Measurements from ENCODE around the gene GPR35. TPM values are rescaled to one million over a fixed set of nuclear protein-coding genes. Genes with fewer than 3 reads are reported as not detected.
"Not testable (repeated sequence)": the region's sequence is repeated elsewhere in the genome, so short reads cannot be mapped to it uniquely, and the experiment has no call there.

GPR35 gene
- polyA plus RNA-seq, 12 donors = 0.62 to 17.6 (median 1.8) TPM; not detected in 1

DNA sequence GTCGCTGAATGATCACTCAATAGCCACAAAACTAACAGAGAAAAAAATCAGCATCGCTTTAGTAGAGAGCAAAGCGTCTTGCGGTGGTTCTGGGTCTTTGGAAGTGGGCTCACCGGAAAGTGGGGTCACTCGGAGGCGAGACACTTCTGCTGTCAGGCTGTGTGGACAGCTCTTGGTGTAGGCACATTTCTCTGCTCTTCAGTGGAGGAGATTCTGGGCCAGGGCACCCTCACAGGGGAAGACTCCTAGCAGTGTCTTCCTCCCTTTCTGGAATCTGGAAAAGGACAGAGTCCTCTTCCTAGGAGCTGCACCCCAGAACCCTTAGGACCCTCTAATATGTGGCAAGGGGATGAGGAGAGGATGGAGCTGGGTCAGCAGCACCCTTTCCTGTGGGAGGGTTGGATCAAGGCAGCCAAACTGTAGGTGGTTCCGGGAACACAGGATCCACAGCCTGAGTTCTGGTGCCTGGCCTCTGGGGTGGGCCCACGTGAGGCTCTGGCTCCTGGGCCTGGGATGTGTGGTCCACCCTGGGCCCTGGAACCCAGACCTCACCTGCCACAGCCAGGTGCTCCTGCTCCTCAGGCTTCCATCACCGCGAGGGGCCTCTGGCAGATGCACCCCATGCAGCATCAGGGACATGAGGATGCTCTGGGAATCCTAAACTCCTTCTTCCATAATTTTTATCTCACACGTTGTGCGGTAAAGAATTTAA, 25.1 kb downstream of the GPR35 start:
- no peak for DNase-seq

DNA sequence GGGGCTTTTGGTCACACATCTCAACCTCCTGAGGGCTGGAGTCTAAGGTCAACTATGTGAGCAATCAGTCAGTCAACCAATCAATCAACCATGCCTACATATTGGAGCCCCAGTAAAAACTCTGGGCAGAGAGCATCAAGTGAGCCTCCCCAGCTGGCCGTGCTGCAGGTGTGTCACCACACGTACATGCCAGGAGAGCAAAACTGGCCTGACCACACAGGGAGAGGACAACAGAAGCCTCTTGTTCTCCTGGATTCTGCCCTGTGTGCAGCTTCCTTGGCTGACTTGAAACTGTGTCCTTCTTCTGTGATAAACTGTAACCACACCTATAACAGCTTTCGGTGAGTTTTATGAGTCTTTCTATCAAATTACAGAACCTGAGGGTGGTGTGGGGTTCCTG, 25.9 kb downstream of the GPR35 start:
- DNase-seq = no peak

DNA sequence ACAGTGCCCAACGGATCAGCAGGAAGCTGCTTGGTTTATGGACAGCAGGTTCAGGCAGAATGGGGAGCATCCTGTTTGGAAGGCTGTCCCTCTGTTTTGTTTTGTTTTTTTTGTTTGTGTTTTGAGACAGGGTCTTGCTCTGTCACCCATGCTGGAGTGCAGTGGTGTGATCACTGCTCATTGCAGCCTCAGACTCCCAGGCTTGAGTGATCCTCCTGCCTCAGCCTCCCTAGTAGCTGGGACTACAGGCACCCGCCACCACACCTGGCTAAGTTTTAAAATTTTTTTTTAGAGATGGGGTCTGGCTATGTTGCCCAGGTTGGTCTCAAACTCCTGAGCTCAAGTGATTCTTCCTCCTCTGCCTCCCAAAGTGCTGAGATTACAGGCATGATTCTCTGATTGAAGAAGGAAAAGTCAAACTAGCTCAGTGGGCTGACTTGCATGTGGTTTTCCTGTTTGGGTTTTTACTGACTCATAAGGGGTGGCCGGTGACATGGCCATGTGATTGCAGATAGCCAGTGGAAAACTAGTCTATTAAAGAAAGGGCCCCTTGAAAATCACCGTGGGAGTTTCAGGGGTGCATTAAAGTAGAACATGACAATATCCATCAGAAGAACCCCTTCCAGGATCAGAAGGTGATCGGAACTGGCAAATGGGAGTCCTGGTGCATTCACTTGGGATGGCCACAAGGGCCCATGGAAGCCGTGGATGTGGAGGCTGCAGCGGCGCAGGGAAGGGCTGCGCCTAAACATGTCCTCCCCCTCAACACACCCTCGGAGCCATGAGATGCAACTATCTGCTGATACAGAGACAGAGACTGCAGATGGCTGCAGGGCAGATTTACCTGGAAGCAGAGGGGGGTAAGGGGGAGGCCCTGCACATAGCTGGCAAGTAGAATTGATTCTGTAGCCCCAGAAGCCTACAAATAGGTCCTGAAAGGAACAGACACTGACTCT, 30.9 kb downstream of the GPR35 start:
- no peak for DNase-seq

DNA sequence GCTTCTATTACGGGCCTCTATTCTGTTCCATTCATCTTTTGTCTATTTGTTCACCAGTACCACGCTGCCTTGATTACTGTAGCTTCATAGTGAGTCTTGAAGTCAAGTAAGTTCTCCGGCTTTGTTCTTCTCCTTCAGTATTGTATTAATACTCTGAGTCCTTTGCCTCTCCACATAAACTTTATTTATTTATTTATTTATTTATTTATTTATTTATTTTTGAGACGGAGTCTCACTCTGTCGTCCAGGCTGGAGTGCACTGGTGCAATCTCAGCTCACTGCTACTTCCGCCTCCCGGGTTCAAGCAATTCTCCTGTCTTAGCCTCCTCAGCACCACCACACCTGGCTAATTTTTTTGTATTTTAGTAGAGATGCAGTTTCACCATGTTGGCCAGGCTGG, 34.6 kb downstream of the GPR35 start:
- not testable (repeated sequence) for DNase-seq

DNA sequence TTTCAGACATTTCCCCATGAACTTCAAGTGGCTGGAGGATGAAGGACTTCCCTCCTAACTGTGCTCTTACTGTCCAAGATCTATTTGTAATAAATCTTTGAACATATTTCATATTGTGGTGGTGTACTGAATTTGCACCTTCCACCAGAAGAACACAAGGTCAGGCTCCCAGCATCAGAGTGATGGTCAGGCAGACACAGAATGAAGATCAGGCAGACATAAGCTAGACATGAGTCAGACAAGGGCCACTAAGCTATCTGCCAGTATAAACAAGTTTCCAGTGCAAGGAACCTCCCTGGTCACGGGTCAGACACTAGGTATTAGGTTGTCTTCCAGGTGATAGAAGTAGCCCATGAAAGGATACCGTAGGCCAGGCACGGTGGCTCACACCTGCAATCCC, 37.4 kb downstream of the GPR35 start:
- DNase-seq = no peak

DNA sequence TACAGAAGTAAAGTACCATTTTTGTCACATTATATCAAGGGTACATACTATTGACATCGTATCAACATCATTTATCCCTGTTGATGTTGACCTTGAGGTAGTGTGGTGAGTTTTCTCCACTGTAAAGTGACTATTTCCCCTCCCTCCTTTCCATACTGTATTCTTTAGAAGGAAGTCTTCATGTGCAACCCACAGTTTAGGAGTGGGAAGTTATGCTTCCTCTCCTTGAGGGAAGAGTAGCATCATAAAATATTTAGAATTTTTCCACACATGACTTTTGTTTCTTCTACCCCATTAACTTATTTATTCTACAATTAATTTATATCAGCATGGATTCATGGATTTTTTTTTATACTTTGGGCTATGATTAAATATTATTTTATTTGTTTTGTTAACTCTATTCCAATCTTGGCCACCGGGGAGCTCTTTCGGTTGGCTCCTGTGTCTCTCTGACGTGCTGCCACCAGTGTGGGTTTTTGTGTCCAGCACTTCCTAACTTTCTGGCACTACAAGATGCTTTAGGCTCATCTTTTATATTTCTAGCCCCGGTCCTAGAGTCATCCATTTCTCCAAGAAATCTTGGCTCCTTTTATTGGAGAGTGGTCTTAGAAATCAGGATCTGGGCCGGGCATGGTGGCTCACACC, 38.4 kb downstream of the GPR35 start:
- DNase-seq = no peak

DNA sequence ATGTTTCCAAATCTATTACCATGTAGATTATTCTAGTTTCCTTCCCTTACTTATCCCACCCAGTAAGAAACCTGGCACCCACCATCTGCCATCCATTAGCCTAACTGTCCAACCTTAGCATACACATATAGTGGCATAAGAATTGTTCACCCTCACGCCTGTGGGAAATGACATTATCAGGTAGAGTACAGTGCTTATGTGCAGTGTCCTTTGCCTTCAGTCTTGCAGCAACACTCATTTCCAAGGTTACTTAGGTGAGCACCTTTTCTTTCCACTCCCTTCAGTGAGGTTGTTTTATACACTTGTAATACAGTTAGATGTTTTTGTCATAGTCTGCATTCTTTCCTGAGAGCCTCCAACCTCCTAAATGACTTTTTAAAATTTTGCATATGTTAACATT, 39.3 kb downstream of the GPR35 start:
- DNase-seq = no peak

DNA sequence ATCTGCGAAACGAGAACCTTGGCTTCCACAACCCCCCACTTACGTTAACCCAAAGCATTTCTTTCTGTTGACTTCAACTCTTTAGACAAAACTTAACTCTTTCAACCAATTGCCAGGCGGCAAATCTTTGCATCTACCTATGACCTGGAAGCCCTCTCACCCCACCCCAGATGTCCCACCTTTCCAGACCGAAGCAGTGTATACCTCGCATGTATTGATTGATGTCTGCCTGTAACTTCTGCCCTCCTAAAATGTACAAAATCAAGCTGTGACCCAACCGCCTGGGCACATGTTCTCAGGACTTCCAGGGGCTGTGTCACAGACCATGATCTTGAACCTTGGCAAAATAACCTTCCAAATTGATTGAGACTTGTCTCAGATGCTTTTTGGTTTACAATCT, 45.1 kb downstream of the GPR35 start:
- no peak for DNase-seq

DNA sequence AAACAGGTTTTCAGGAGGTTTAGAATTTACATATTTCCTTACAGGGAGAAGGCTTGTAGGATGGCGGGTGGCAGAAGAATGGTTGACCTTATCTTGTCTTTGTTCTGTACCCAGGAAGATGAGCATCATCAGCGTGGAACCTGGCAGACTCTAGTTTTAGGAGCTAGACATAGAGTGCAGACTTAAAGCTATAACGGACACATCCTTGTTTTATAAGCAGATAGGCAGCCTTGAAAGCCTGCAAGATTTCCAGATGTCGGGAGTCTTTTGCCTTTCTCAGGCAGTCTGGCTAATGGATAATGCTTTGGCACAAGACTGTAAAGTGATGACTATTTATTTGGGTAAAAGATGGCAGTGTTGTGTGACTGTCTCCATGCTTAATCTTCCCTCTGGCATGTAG, 45.7 kb downstream of the GPR35 start:
- DNase-seq = no peak

DNA sequence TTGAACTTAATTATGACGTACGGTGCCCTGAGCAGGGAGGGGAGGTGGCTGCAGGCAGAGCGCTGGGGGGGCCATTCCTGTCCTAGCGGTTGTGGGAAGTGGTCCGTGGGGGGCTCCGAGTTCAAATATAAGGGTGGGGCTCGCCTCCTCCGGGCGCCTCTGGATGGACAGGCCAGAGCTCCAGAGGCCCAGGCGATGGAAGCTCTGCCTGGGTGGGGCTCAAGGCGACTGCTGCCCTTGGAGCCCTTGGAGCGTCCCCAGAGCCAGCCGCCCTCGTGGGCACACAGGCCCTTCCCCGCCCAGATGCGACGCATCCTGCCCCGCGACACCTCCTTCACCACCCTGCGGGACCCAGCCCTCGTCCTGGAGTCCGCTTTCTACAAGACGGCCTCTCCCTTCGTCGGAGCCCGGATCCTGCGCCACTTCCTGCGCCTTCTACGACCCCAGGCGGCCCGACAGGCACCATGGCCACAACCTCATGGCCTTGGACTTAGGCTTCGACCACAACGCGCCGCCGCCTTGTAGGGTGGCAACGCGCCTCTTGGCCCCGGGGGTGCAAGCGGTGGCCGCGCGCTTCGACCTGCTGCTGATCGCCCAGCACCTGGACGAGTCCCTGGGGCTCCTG, 46.9 kb downstream of the GPR35 start:
- DNase-seq = no peak

DNA sequence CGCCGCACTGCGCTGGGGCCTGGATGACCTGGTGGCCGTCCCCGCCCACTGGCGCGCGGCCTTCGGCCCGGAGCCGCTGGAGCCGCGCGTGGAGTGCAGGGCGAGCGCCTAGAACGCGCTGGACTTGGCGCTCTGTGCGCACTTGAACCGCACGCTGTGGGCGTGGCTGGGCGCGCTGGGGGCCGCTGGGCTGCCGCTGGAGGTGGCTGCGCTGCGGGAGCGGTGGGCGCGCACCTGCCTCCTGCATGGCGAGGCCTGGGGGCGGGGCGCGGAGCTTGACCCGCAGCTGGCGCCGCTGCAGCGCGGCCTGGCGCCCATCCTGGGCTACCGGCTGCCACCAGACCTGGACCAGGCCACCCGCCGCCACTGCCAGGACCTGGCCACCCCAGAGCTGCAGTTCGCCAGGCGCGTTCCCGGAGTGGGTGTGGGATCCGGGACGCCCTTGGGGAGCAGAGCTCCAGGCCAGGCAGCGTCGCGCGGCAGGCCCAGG, 47.5 kb downstream of the GPR35 start:
- DNase-seq = no peak

DNA sequence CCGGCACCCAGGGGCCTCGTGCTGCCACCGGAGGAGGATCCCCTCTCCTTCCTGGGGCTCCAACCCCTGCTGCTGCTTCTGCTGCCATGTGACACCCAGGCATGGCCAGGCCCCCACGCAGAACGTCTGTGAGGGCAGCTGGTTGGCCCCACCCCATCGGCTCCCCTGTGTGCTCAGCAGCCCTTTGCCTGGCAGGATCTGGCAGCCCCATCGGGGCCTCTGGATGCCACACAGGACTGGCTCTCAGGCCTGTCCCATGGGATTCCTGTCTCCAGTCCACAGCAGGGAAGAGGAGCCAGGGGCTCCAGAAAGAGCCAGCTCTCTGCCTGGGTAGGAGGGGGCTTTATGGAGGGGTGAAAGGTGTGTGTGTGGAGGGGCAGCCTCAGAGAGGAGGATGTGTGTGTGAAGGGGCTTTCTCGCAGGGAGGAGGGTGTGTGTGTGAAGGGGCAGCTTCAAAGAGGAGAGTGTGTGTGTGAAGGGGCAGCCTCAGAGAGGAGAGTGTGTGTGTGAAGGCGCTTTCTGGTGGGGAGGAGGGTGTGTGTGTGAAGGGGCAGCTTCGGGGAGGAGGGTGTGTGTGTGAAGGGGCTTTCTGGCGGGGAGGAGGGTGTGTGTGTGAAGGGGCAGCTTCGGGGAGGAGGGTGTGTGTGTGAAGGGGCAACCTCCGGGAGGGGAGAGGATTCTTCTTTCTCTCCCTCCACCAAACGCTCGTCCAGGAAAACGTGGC, 49.3 kb downstream of the GPR35 start:
- not testable (repeated sequence) for DNase-seq

DNA sequence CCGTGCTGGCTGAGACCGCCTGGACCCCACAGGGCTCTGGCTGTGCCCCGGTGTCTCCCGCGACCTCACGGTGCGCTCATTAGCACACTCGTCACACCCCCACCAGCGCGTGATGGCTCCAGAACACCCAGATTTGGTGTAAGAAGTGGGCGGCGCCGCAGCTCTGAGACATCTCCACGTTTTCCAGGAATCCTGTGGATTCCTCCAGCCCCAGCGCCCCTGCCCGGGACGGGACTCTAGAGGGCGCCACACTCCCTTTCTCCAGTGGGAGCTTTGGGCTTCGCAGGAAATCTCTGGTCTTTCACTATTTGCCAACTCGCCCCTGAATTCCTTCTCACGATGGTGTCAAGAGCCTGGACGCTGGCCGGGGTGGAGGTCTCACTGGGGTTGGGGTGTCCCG, 50.1 kb downstream of the GPR35 start:
- DNase-seq = not testable (repeated sequence)

DNA sequence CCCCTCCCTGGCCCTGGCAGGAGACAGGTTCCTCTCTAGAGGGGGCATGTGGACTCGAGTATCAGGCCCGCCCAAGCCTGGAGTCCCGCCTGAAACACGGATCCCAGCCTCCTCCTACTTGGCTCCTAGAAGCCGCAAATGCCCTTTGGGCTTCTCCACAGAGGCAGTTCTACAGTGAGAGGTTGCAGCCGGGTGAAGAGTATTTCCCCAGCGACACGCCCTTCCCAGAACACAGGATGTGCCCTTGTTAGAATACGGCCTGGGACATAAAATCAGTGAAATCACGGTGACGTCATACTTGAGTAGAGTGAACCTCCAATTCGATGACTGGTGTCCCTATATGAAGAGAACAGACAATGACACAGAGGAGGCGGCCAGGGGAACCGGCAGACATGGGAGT, 52.8 kb downstream of the GPR35 start:
- not testable (repeated sequence) for DNase-seq

DNA sequence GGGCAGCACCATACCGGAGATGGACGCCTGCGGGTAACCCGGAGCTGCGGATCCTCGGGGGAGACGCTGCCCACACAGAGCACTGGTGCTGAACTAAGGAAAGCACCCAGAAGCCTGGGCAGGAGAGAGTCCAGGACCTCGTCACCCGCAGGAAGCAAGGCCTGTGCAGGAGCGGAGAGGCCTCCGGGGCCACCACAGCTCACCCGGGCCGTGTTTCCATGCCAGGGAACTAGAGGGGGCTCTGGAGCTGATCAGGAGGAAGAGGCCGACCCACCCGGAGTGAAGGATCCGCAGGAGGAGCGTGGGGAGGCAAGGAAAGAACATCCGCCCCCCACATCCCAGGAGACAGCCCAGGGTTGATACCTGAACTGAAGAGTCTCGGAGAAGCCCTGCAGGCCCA, 53.6 kb downstream of the GPR35 start:
- not testable (repeated sequence) for DNase-seq

DNA sequence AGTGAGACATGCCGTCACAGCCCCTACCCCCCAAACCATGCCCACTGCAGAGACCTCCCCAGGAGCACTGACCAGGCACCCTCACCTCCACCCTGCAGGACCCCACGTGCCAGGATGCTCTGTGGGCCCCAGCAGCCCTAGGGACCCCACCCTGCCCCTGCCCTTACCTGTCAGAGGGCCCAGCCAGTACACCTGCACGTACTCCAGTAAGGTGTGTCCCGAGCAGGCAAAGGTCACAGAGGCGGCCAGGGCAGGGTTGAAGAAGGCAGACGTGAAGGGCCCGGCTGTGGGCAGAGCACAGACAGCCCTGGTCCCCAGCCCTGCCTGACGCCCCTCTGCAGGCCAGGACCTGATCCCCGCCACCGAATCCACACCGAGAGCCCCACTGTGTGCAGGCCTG, 54.9 kb downstream of the GPR35 start:
- not testable (repeated sequence) for DNase-seq

Other genes starting within 250 kb of the GPR35 start
- 100 to 1,000 TPM in 3 of 12 donors, 10 to 100 TPM in 8, not detected in 1; 67.3 to 145 (median 81.0) TPM for gene GPC1, start 189.8 kb upstream of the GPR35 start, polyA plus RNA-seq (ENCODE audit: insufficient read length in 12 of 12)
- 10 to 100 TPM in 2 of 12 donors, 1 to 10 TPM in 9, not detected in 1; 6.0 to 14.1 (median 8.3) TPM for gene ANKMY1, start 67.5 kb upstream of the GPR35 start, polyA plus RNA-seq (ENCODE audit: insufficient read length in 12 of 12)
- gene DUSP28, start 65.1 kb upstream of the GPR35 start, polyA plus RNA-seq (ENCODE audit: insufficient read length in 12 of 12) = 10 to 100 TPM in 8 of 12 donors, 1 to 10 TPM in 3, not detected in 1; 9.1 to 14.3 (median 12.6) TPM
- 10 to 100 TPM in 11 of 12 donors, not detected in 1; 22.4 to 44.5 (median 23.3) TPM for gene RNPEPL1, start 57.0 kb upstream of the GPR35 start, polyA plus RNA-seq (ENCODE audit: insufficient read length in 12 of 12)
- 10 to 100 TPM in 11 of 12 donors, not detected in 1; 11.9 to 23.8 (median 15.1) TPM for gene CAPN10, start 38.7 kb upstream of the GPR35 start, polyA plus RNA-seq (ENCODE audit: insufficient read length in 12 of 12)
- 1 to 10 TPM in 6 of 12 donors, under 1 TPM in 4, not detected in 2; 0.64 to 7.6 (median 1.2) TPM for gene AQP12B, start 57.4 kb downstream of the GPR35 start, polyA plus RNA-seq (ENCODE audit: insufficient read length in 12 of 12)
- 10 to 100 TPM in 1 of 12 donors, under 1 TPM in 4, not detected in 7; 0.35 to 23.0 (median 0.86) TPM for gene AQP12A, start 66.4 kb downstream of the GPR35 start, polyA plus RNA-seq (ENCODE audit: insufficient read length in 12 of 12)
- gene KIF1A, start 194.7 kb downstream of the GPR35 start, polyA plus RNA-seq (ENCODE audit: insufficient read length in 12 of 12) = 10 to 100 TPM in 2 of 12 donors, 1 to 10 TPM in 9, not detected in 1; 2.4 to 17.5 (median 4.2) TPM
- gene AGXT, start 243.3 kb downstream of the GPR35 start, polyA plus RNA-seq (ENCODE audit: insufficient read length in 12 of 12) = under 1 TPM in 5 of 12 donors, not detected in 7; 0.05 to 0.71 (median 0.15) TPM